ENCODE measurements around the gene PEAK1.

Gene PEAK1

GRCh38 chr15:77355321-77355720 lies 64.6 kb downstream of the PEAK1 start:
- no peak for DNase-seq

- no peak for DNase-seq
Observed at GRCh38 chr15:77354063-77354462, 65.8 kb downstream of the PEAK1 start.

- no peak for DNase-seq
Observed at GRCh38 chr15:77352887-77353286, 67.0 kb downstream of the PEAK1 start.

GRCh38 chr15:77350792-77351191 lies 69.1 kb downstream of the PEAK1 start:
- DNase-seq = no peak

- DNase-seq = no peak
Observed at GRCh38 chr15:77349666-77350065, 70.2 kb downstream of the PEAK1 start.

GRCh38 chr15:77348511-77348910 lies 71.4 kb downstream of the PEAK1 start:
- DNase-seq = no peak

- DNase-seq = no peak
Observed at GRCh38 chr15:77347197-77347596, 72.7 kb downstream of the PEAK1 start.

- no peak for DNase-seq
Observed at GRCh38 chr15:77346245-77347036, 73.5 kb downstream of the PEAK1 start.

- no peak for DNase-seq
Observed at GRCh38 chr15:77342807-77343206, 77.1 kb downstream of the PEAK1 start.

GRCh38 chr15:77340245-77340644 lies 79.7 kb downstream of the PEAK1 start:
- no peak for DNase-seq

- DNase-seq = no peak
Observed at GRCh38 chr15:77336006-77336405, 83.9 kb downstream of the PEAK1 start.

- DNase-seq = no peak
Observed at GRCh38 chr15:77335298-77335697, 84.6 kb downstream of the PEAK1 start.

- no peak for DNase-seq
Observed at GRCh38 chr15:77333166-77333565, 86.7 kb downstream of the PEAK1 start.

- no peak for DNase-seq
Observed at GRCh38 chr15:77329202-77329601, 90.7 kb downstream of the PEAK1 start.

- no peak for DNase-seq
Observed at GRCh38 chr15:77327844-77328529, 91.9 kb downstream of the PEAK1 start.

GRCh38 chr15:77327168-77327567 lies 92.7 kb downstream of the PEAK1 start:
- DNase-seq = no peak

GRCh38 chr15:77326366-77326765 lies 93.5 kb downstream of the PEAK1 start:
- DNase-seq = no peak

- DNase-seq = no peak
Observed at GRCh38 chr15:77312523-77312922, 107.4 kb downstream of the PEAK1 start.

- DNase-seq = no peak
Observed at GRCh38 chr15:77311618-77312398, 108.1 kb downstream of the PEAK1 start.

- no peak for DNase-seq
Observed at GRCh38 chr15:77311020-77311419, 108.9 kb downstream of the PEAK1 start.

- DNase-seq = no peak
Observed at GRCh38 chr15:77309392-77309791, 110.5 kb downstream of the PEAK1 start.

GRCh38 chr15:77305953-77306352 lies 114.0 kb downstream of the PEAK1 start:
- DNase-seq = no peak

GRCh38 chr15:77296773-77297337 lies 123.0 kb downstream of the PEAK1 start:
- no peak for DNase-seq

Measured in activated T-cell treated with anti-CD3 and anti-CD28 coated beads, Interleukin-2, amount 50 U/mL, for 1 hour (primary cell).